ENCODE results near the gene TFDP2. TPM values are rescaled to one million over a fixed set of nuclear protein-coding genes. Genes with fewer than 3 reads are reported as not detected.

TFDP2 gene
- total and polyA plus RNA-seq, 10 of the 15 experiments (the other 5 are each of a cell fraction or from before 2014, with no cell fraction given), result 28.3 to 100 (median 49.7) TPM

DNA sequence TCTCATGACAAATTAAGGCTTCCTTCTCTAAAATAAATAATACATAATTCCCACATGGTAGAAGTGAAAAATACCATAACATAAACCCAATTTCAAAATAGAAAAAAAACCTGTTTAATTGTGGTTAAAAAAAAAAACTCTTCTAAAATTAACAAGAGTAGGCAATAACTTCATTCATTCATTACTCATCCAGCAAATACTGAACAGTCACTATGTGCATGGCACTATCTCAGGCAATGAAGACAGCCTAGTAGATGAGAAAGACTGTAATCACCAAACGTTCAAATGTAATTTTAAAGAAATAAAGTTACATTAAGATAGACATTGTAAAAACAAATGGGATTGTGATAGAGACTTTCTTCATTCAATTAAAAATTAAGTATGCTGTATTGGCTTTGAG, 43.4 kb downstream of the TFDP2 start:
- Histone ChIP-seq H3K4me2 (ENCODE audit: control insufficient read depth, insufficient read depth) (no peak overlapping the region), H3K4me3 (no peak overlapping the region), H4K20me1 (ENCODE audit: control insufficient read depth, insufficient read depth) (no peaks in the 10 kb centered on the region), H3K36me3 (ENCODE audit: control insufficient read depth in 2 of 2, insufficient read depth in 2 of 2, low read length in 1 of 2) (no peaks in the 10 kb centered on the region), H3K9me3 (replicated peaks; ENCODE audit: control insufficient read depth, insufficient read depth, low read length) (no peaks in the 10 kb centered on the region), H3K27me3 (replicated peaks in 1 of 2; ENCODE audit: control insufficient read depth in 2 of 2, insufficient read depth in 2 of 2, low read length in 1 of 2) (no peaks in the 10 kb centered on the region), H3K4me1 (ENCODE audit: control insufficient read depth, insufficient read depth, low read length) (no peaks in the 10 kb centered on the region), H2AFZ (ENCODE audit: control insufficient read depth, low read depth, low read length) (no peak overlapping the region), H3K79me2 (ENCODE audit: control insufficient read depth, insufficient read depth, low read length) (no peaks in the 10 kb centered on the region), H3K9ac (ENCODE audit: control insufficient read depth, insufficient read depth, low read length) (no peak overlapping the region), H3K27ac (ENCODE audit: control insufficient read depth, insufficient read depth) (no peak overlapping the region)
- ChIA-PET CTCF (no interaction called here), POLR2A (interaction anchor here (0.5 kb wide), 1 partner anchor 169 kb away, joined by 3 read pairs; no protein-coding TSS in a partner anchor), RAD21 (ENCODE audit: unreplicated experiment) (interaction anchor here (1.2 kb wide), 1 partner anchor 20 kb away, joined by 3 read pairs; no protein-coding TSS in a partner anchor), SMC1A (ENCODE audit: uncharacterized antibody, unreplicated experiment) (no interaction called here)
- intact Hi-C loops (cut with micrococcal nuclease; ENCODE audit: unreplicated experiment) (no loop called here), in situ Hi-C loops (cut with MboI) (no loop called here)
- FAIRE-seq (no peak), DNase-seq (ENCODE audit: low read depth, low spot score) (no peak), ATAC-seq (no peak)
- no TSS peak for BruUV-seq (replicated peaks)
- 65% methylated on average over 1 of the region's 1 CpG for WGBS (ENCODE audit: insufficient coverage, insufficient replicate concordance, low lambda C conversion rate, missing lambda C conversion rate)
- TF ChIP-seq ZNF274 (IDR thresholded peaks at IDR 0.05; ENCODE audit: insufficient read depth, insufficient read length), result no peak
- TF ChIP-seq MYC (IDR thresholded peaks at IDR 0.05; ENCODE audit: insufficient read depth, insufficient read length, insufficient replicate concordance, low read length, severe bottlenecking), result no peak
- TF ChIP-seq KLF5 (IDR thresholded peaks at IDR 0.05; ENCODE audit: partially characterized antibody), result no peak
- TF ChIP-seq RELA (IDR thresholded peaks at IDR 0.05; ENCODE audit: borderline replicate concordance, partially characterized antibody), result no peak
- TF ChIP-seq SMAD5 (IDR thresholded peaks at IDR 0.05; ENCODE audit: low read depth), result no peak
- no peak for TF ChIP-seq ZBTB4 (CRISPR knock-in tag; IDR thresholded peaks at IDR 0.05)
- TF ChIP-seq ZBTB33 (IDR thresholded peaks at IDR 0.05), result no peak
- TF ChIP-seq, protein P1, sequence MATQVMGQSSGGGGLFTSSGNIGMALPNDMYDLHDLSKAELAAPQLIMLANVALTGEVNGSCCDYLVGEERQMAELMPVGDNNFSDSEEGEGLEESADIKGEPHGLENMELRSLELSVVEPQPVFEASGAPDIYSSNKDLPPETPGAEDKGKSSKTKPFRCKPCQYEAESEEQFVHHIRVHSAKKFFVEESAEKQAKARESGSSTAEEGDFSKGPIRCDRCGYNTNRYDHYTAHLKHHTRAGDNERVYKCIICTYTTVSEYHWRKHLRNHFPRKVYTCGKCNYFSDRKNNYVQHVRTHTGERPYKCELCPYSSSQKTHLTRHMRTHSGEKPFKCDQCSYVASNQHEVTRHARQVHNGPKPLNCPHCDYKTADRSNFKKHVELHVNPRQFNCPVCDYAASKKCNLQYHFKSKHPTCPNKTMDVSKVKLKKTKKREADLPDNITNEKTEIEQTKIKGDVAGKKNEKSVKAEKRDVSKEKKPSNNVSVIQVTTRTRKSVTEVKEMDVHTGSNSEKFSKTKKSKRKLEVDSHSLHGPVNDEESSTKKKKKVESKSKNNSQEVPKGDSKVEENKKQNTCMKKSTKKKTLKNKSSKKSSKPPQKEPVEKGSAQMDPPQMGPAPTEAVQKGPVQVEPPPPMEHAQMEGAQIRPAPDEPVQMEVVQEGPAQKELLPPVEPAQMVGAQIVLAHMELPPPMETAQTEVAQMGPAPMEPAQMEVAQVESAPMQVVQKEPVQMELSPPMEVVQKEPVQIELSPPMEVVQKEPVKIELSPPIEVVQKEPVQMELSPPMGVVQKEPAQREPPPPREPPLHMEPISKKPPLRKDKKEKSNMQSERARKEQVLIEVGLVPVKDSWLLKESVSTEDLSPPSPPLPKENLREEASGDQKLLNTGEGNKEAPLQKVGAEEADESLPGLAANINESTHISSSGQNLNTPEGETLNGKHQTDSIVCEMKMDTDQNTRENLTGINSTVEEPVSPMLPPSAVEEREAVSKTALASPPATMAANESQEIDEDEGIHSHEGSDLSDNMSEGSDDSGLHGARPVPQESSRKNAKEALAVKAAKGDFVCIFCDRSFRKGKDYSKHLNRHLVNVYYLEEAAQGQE (IDR thresholded peaks at IDR 0.05; ENCODE audit: low read depth, low read length), result no peak
- no peak for TF ChIP-seq TARDBP (IDR thresholded peaks at IDR 0.05; ENCODE audit: borderline replicate concordance)
- no peak for TF ChIP-seq LARP7 (IDR thresholded peaks at IDR 0.05)
- TF ChIP-seq CEBPZ (IDR thresholded peaks at IDR 0.05; ENCODE audit: low read depth, low read length), result no peak
- TF ChIP-seq POU2F2 (IDR thresholded peaks at IDR 0.05; ENCODE audit: borderline replicate concordance, low read depth, low read length), result no peak
- no peak for TF ChIP-seq GABPA (IDR thresholded peaks at IDR 0.05; ENCODE audit: low read depth)
